ENCODE data around the gene KRTAP12-3.

- TF ChIP-seq BHLHE40 (IDR thresholded peaks at IDR 0.05; ENCODE audit: borderline replicate concordance) (no peak), CTBP1 (IDR thresholded peaks at IDR 0.05; ENCODE audit: borderline replicate concordance) (no peak), SUZ12 (IDR thresholded peaks at IDR 0.05) (no peak)
These were observed 40.6 kb upstream of the KRTAP12-3 start for GRCh38 chr21:44617071-44617501.

Measured in HEK293T (cell line).